ENCODE measurements around the gene FAM72B.
"Not testable (repeated sequence)": the region's sequence is repeated elsewhere in the genome, so short reads cannot be mapped to it uniquely, and the experiment has no call there.

The FAM72B gene

GRCh38 chr1:121156958-121157603, 27.1 kb downstream of the FAM72B start:
- FAIRE-seq; DNase-seq (ENCODE audit: insufficient read length, low spot score): not testable (repeated sequence)

GRCh38 chr1:121155671-121156358, 28.3 kb downstream of the FAM72B start:
- not testable (repeated sequence) for FAIRE-seq; DNase-seq (ENCODE audit: insufficient read length, low spot score)

- FAIRE-seq: not testable (repeated sequence)
Observed at GRCh38 chr1:121154811-121155210, 29.3 kb downstream of the FAM72B start.

DNA sequence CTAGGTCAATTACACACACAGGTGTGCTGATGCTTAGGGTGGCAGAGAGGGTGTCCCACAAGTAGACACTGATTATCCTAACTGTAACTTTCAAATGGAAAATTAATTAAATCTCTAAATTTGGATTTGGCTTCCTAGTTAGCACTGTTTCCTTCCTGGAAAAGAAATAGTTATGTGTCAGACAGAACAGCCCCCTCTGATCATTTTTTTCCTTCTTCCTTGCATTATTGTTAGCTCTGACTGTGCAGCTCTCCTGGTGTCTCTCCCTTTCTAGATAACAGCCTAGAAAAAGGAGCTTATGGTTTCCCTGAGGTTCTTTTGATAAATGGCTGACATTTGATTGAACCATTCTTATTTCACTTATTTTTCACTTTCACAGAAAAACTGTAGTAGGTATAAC, 31.4 kb downstream of the FAM72B start:
- DNase-seq (ENCODE audit: insufficient read length, low spot score); FAIRE-seq: not testable (repeated sequence)

More at GRCh38 chr1:121154811-121155210, 29.3 kb downstream of the FAM72B start:
- DNase-seq (ENCODE audit: insufficient read length, low spot score): not testable (repeated sequence)

- DNase-seq (ENCODE audit: insufficient read length, low spot score); FAIRE-seq: not testable (repeated sequence)
Observed at GRCh38 chr1:121151294-121151693, 32.8 kb downstream of the FAM72B start.

GRCh38 chr1:121148489-121149190, 35.5 kb downstream of the FAM72B start:
- not testable (repeated sequence) for DNase-seq (ENCODE audit: insufficient read length, low spot score); FAIRE-seq

GRCh38 chr1:121140393-121140792, 43.7 kb downstream of the FAM72B start:
- not testable (repeated sequence) for DNase-seq (ENCODE audit: insufficient read length, low spot score); FAIRE-seq

DNA sequence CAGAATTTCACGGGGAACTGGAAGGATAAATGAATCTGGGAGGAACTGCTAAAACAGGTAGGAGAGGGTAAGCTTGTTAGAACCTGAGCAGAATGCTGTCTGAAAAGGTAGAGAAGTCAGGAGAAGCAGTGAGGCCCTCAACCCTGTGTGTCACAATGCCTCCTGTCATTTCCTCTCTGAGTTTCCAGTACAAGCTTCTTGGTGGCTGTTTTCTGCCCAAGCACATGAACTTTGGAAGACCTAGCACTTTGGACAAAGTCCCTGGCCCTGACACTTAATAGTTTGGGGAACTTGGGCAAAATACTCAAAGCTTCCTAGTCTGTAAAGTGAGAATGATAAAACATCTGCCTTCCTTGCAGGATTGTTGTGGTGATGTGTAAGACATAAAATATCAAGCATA, 52.6 kb downstream of the FAM72B start:
- not testable (repeated sequence) for DNase-seq (ENCODE audit: insufficient read length, low spot score); FAIRE-seq

DNA sequence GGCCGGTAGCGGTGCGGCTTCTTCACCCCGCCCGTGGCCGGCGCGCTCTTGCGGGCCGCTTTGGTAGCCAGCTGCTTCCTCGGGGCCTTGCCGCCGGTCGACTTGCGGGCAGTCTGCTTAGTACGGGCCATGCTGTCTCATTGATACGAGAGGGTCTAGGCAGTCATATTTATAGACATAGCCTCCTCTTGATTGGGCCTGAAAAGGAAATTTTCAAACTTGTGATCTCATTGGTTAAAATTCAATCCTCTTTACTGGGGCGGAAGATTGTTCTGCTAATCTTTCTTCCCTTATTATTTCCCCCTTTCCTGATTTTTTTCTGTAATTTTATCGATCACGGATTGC, 65.7 kb downstream of the FAM72B start:
- not testable (repeated sequence) for DNase-seq (ENCODE audit: insufficient read length, low spot score); FAIRE-seq

All from HTR-8/SVneo (cell line).